K562 (cell line): ENCODE measurements around the gene HELZ2. TPM values are rescaled to one million over a fixed set of nuclear protein-coding genes. Genes with fewer than 3 reads are reported as not detected.

Source experiments
- ATAC-seq: fragments of 200-7000 bp; cut with Tn5 transposase; 3 replicates; pipeline ENCODE4 v1.9.1; 2020; ENCODE audit warnings: moderate library complexity
- BruUV-seq: library from RNA; stranded (reverse); fragments of 400-500 nt; replicated peaks from 2 replicates; lab custom pipeline; 2021; lab: Mats Ljungman, UMichigan
- CTCF ChIA-PET: fragments of 300-600 bp; formaldehyde crosslinking; extraction: SDS; loops from one replicate; lab custom pipeline; 2021; ENCODE audit warnings: low intra/inter-chr PET ratio; lab: Yijun Ruan, JAX
- POLR2A ChIA-PET: fragments of 300-600, 350-650 bp; sonication (Branson Sonifier 250); formaldehyde crosslinking; extraction: SDS; loops from one replicate; lab custom pipeline; 2021; ENCODE audit warnings: antibody characterized with exemption, inconsistent platforms; lab: Yijun Ruan, JAX
- DNase-seq, 4 experiments: peaks; one replicate each; pipeline versions ENCODE4 v3.0.0 to v3.0.0-alpha.2; 2011 to 2018; ENCODE audit warnings: low spot score in 3 of 4, mixed read lengths in 3 of 4; ENCODE audit errors: extremely low read depth in 1 of 4
- FAIRE-seq: peaks from 2 replicates; lab custom pipeline; 2011; peaks lifted over from hg19 to GRCh38; lab: Jason Lieb, UNC
- H2AFZ ChIP-seq: 2 replicates; pipeline ENCODE4 v1.6.0; 2011; ENCODE audit warnings: low read depth, low read length, control low read depth, inconsistent platforms
- H3K27ac ChIP-seq: fragments of 200-600 bp; 3 replicates; pipeline ENCODE4 v1.8.0; 2011; ENCODE audit warnings: low read depth, mild to moderate bottlenecking, control low read depth, inconsistent platforms, low read length, moderate library complexity, mixed read lengths; ENCODE audit errors: extremely low read depth
- H3K27me3 ChIP-seq, 2 experiments: fragments of 300-600 bp in 1 of 2; 2 replicates in 1 of 2; 3 replicates in 1 of 2; pipeline versions ENCODE4 v1.6.0 to v1.8.0; 2011; ENCODE audit warnings: inconsistent platforms in 2 of 2, low read length in 2 of 2, mild to moderate bottlenecking in 1 of 2, mixed read lengths in 1 of 2, moderate library complexity in 1 of 2; ENCODE audit not compliant: control insufficient read depth in 2 of 2, insufficient read depth in 2 of 2
- H3K36me3 ChIP-seq: fragments of 300-600 bp; 3 replicates; pipeline ENCODE4 v1.8.0; 2011; ENCODE audit warnings: mild to moderate bottlenecking, low read length, inconsistent platforms; ENCODE audit not compliant: control insufficient read depth, insufficient read depth
- H3K4me1 ChIP-seq, 2 experiments: fragments of 200-600 bp in 1 of 2; replicated peaks in 1 of 2; 2 replicates in 1 of 2; 3 replicates in 1 of 2; pipeline versions ENCODE4 v1.5.1 to v1.8.0; 2011; ENCODE audit warnings: inconsistent platforms in 2 of 2, low read length in 2 of 2, mild to moderate bottlenecking in 1 of 2, mixed read lengths in 1 of 2, moderate library complexity in 1 of 2; ENCODE audit not compliant: control insufficient read depth in 2 of 2, insufficient read depth in 2 of 2
- H3K4me2 ChIP-seq: 2 replicates; pipeline ENCODE4 v1.6.1; 2011; ENCODE audit warnings: low read length, control low read depth, inconsistent platforms, mixed read lengths; ENCODE audit not compliant: insufficient read depth
- H3K4me3 ChIP-seq: fragments of 200-600 bp; sonication (generic), shearing (Covaris generic); 2 replicates; pipeline ENCODE4 v1.5.1; 2016; ENCODE audit warnings: control low read depth, inconsistent platforms
- H3K79me2 ChIP-seq: fragments of 200-600 bp; 3 replicates; pipeline ENCODE4 v1.8.0; 2011; ENCODE audit warnings: low read length, inconsistent platforms; ENCODE audit not compliant: control insufficient read depth, insufficient read depth
- H3K9ac ChIP-seq, 2 experiments: 2 replicates each; pipeline versions ENCODE4 v1.6.0 to v1.6.1; 2011; ENCODE audit warnings: low read depth in 2 of 2, low read length in 2 of 2, control low read depth in 1 of 2, inconsistent platforms in 1 of 2, mild to moderate bottlenecking in 1 of 2, mixed read lengths in 1 of 2; ENCODE audit not compliant: insufficient read depth in 1 of 2
- H3K9me1 ChIP-seq: one replicate; pipeline ENCODE4 v1.6.0; 2011; ENCODE audit warnings: inconsistent platforms, mild to moderate bottlenecking, low read length, moderate library complexity; ENCODE audit not compliant: control insufficient read depth, insufficient read depth
- H3K9me3 ChIP-seq: replicated peaks from 2 replicates; pipeline ENCODE4 v1.5.1; 2011; ENCODE audit warnings: low read depth, low read length, inconsistent platforms; ENCODE audit not compliant: control insufficient read depth, insufficient read depth
- H4K20me1 ChIP-seq: replicated peaks from 2 replicates; pipeline ENCODE4 v1.6.1; 2011; ENCODE audit warnings: low read length, inconsistent platforms, mixed read lengths; ENCODE audit not compliant: control insufficient read depth, insufficient read depth
- ASH1L ChIP-seq: fragments of 450-650 bp; IDR thresholded peaks from 2 replicates; pipeline ENCODE4 v1.6.1; 2018; ENCODE audit warnings: borderline replicate concordance, mild to moderate bottlenecking, low read depth; ENCODE audit not compliant: partially characterized antibody
- RBM22 ChIP-seq: fragments of 200-400 bp; formaldehyde crosslinking; IDR thresholded peaks from 2 replicates; pipeline ENCODE4 v1.6.1; 2018; ENCODE audit warnings: low read length, low read depth; ENCODE audit not compliant: poor library complexity, severe bottlenecking
- TAF1 ChIP-seq: IDR thresholded peaks from 2 replicates; pipeline ENCODE4 v1.6.1; 2011; ENCODE audit warnings: mild to moderate bottlenecking, low read length, moderate library complexity; ENCODE audit not compliant: insufficient read depth, control insufficient read depth, severe bottlenecking; ENCODE audit errors: extremely low read depth
- TFAP4 ChIP-seq: sonication (generic); formaldehyde crosslinking; IDR thresholded peaks from 2 replicates; pipeline ENCODE4 v1.8.0; 2022; ENCODE audit warnings: missing genetic modification reagents, mild to moderate bottlenecking, moderate library complexity, borderline replicate concordance
- ZNF263 ChIP-seq: sonication (generic); formaldehyde crosslinking; IDR thresholded peaks from 2 replicates; pipeline ENCODE4 v1.8.0; 2022; ENCODE audit warnings: mild to moderate bottlenecking, missing genetic modification reagents, borderline replicate concordance
- WGBS: fragments of 100-300 bp; shearing (Covaris generic); methylation state at CpG from one replicate; pipeline ENCODE4 v1.1.6; 2016; ENCODE audit warnings: low coverage, mixed read lengths; ENCODE audit not compliant: insufficient coverage; ENCODE audit errors: missing lambda C conversion rate; 5-methylcytosine and 5-hydroxymethylcytosine counted together
- in situ Hi-C: fragments of 300-500 bp; cut with MboI; formaldehyde crosslinking; loops from 4 replicates; pipeline ENCODE4 v1.15.0; 2018; ENCODE audit warnings: inconsistent platforms, mixed read lengths
- intact Hi-C: fragments of 100-400 bp; cut with micrococcal nuclease; formaldehyde crosslinking; loops from 2 replicates; pipeline ENCODE4 v1.14.2; 2022
- polyA plus RNA-seq, 8 experiments: library from polyadenylated mRNA; depleted of rRNA in 4 of 8; stranded (reverse) in 5 of 8; unstranded in 3 of 8; fragments of >200 nt; fragmentation: Nextera tagmentation in 2 of 8; fragmentation: Illumina TruSeq in 1 of 8; extraction: Ambion mirVana in 2 of 8; extraction: Trizol in 1 of 8; gene quantifications; 2 replicates each; pipeline versions ENCODE4 v1.2.1 to v1.2.3, GENCODE V29; 2011 to 2014; ENCODE audit warnings: inconsistent platforms in 1 of 8, missing spikeins in 1 of 8
- total RNA-seq, 7 experiments: library from RNA; depleted of rRNA in 6 of 7; stranded (reverse); fragments of >200 nt in 6 of 7; fragmentation: Illumina TruSeq in 2 of 7; extraction: Trizol in 2 of 7; gene quantifications; 2 replicates each; pipeline versions ENCODE4 v1.2.1 to v1.2.3, GENCODE V29; 2011 to 2021; ENCODE audit warnings: low replicate concordance in 1 of 7
- TF ChIP-seq, protein P1 (sequence below): sonication (generic); formaldehyde crosslinking; IDR thresholded peaks from 2 replicates; pipeline ENCODE4 v1.8.1; 2023; ENCODE audit warnings: mild to moderate bottlenecking, missing genetic modification reagents

The HELZ2 gene
- total and polyA plus RNA-seq, 9 of the 15 experiments (the other 6 are each of a cell fraction or from before 2014, with no cell fraction given) = 0.03 to 7.8 (median 2.9) TPM; not detected in 1

DNA sequence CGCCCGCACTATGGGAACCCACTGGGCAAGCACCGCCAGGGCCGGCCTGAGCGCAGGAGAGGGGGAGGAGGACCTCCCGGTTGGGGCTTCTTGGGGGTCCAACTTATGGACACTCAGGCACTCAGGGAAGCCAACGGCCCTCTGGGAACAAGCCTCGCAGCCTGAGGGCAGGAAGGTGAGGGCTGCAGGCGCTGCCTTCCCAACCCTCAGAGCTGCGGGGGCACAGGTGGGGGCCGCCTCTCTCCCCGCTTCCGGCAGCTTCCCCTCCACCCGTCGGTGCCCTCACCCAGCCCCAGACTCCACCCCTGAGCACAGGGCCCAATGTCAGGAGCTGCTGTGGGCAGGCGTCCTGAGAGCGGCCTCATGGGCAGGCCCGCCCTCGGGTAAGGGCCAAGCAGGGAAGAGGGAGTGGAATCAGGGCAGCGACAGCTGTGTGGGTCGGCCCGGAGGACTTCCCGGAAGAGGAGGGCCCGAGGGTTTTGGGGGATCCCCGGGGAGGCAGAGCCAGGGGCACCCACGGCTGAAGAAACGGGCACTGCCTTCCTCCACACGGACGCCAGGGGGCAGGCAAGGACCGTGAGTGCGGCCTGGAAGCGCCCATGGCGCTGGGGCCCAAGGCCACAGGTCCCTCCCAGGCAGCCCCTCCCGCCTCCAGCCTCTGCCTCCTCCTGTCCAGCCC, 36.4 kb downstream of the HELZ2 start (continued):
- no peak for TF ChIP-seq TAF1
- TF ChIP-seq RBM22 = no peak

- intact Hi-C loops (loop anchor here (5.0 to 10.0 kb wide), 3 partner anchors 118 to 500 kb away; partner anchors contain the start of genes ARFRP1, C20orf204, RTEL1 and STMN3), in situ Hi-C loops (no loop called here)
- H3K4me1 ChIP-seq = peaks cover 6 to 90% of the 10 kb centered on the region in 2 experiments; a peak in 4 of 5 replicates
- peak within 1 kb of the TSS; percentile 92 for H2AFZ ChIP-seq
- H3K4me2 ChIP-seq = peak within 1 kb of the TSS; percentile 53
- DNase-seq = peak in 2 of 4 experiments; percentile 46 to 50
- peaks cover 0 to 26% of the 10 kb centered on the region in 2 experiments; a peak in 3 of 5 replicates for H3K27me3 ChIP-seq
- peaks cover 3% of the 10 kb centered on the region for H4K20me1 ChIP-seq
- no peak for FAIRE-seq
- TF ChIP-seq ASH1L (no peak), ZNF263 (peak; percentile 31; the same call in 1 of the 2 replicates), TFAP4 (CRISPR knock-in tag) (peak; percentile 16; the same call in 1 of the 2 replicates)
- TF ChIP-seq, protein P1, sequence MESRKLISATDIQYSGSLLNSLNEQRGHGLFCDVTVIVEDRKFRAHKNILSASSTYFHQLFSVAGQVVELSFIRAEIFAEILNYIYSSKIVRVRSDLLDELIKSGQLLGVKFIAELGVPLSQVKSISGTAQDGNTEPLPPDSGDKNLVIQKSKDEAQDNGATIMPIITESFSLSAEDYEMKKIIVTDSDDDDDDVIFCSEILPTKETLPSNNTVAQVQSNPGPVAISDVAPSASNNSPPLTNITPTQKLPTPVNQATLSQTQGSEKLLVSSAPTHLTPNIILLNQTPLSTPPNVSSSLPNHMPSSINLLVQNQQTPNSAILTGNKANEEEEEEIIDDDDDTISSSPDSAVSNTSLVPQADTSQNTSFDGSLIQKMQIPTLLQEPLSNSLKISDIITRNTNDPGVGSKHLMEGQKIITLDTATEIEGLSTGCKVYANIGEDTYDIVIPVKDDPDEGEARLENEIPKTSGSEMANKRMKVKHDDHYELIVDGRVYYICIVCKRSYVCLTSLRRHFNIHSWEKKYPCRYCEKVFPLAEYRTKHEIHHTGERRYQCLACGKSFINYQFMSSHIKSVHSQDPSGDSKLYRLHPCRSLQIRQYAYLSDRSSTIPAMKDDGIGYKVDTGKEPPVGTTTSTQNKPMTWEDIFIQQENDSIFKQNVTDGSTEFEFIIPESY (CRISPR knock-in tag) = peak; percentile 78; the same call in 1 of the 2 replicates
- ChIA-PET POLR2A (interaction anchor here (0.6 to 1.3 kb wide), 7 partner anchors 8 to 424 kb away, joined by 3 to 7 read pairs (median 3); no protein-coding TSS in a partner anchor), CTCF (interaction anchor here (0.7 to 3.4 kb wide), 4 partner anchors 170 to 499 kb away, joined by 3 to 25 read pairs (median 6); no protein-coding TSS in a partner anchor)
- H3K4me3 ChIP-seq = no peak within 1 kb of the TSS
- no peaks in the 10 kb centered on the region for H3K36me3 ChIP-seq
- H3K9ac ChIP-seq = peak within 1 kb of the TSS; percentile 28 to 86; a peak in 3 of 4 replicates
- H3K9me1 ChIP-seq = no peaks in the 10 kb centered on the region
- 55% methylated on average over 18 of the region's 29 CpGs for WGBS
- no peak for ATAC-seq
- H3K9me3 ChIP-seq = no peaks in the 10 kb centered on the region
- H3K27ac ChIP-seq = no peak within 1 kb of the TSS
- BruUV-seq = no TSS peak
- no peaks in the 10 kb centered on the region for H3K79me2 ChIP-seq
These were observed 37.0 kb downstream of the HELZ2 start, which contains the start of gene PTK6 for GRCh38 chr20:63536997-63537524. Gene PTK6 (minus strand): TSS chr20:63537376. CDS start chr20:63537314, 62 bp downstream.
